GM13976 (cell line): ENCODE results near the gene NFAM1.

ENCODE experiments used
- DNase-seq: peaks from one replicate; pipeline ENCODE4 v3.0.0; 2012; ENCODE audit warnings: low spot score
- in situ Hi-C: fragments of 300-500 bp; cut with MboI; formaldehyde crosslinking; loops from one replicate; pipeline ENCODE4 v1.12.0; 2022; ENCODE audit warnings: low sequenced_read_pairs, mixed read lengths, inconsistent platforms; ENCODE audit not compliant: unreplicated experiment
- TF ChIP-seq, protein P1 (sequence below): IDR thresholded peaks from 2 replicates; pipeline ENCODE4 v1.5.1; 2012; ENCODE audit warnings: borderline replicate concordance, mild to moderate bottlenecking; ENCODE audit not compliant: insufficient read depth; ENCODE audit errors: extremely low read depth, missing control alignments, control extremely low read depth

NFAM1 gene

DNA sequence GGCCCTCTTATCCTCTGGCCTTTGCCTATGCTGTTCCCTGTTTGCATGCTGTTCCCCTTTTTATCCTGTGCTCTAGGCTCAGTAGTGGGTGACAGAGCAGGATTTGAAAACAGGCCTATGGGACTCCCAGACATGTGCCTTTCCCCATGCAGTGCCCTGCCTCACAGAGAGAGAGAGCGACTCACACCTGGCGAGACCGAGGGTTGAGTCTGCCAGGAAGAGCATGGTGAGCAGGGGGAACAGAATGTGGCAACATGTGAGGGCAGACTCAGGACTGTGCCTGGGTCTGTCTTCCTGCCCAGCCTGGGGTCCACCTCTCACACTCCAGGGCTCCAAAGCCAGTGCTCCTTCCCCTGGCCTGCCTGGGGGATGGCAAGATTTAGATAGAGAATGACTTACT is 75.0 kb downstream of the NFAM1 start:
- in situ Hi-C loops = no loop called here
- TF ChIP-seq, protein P1, sequence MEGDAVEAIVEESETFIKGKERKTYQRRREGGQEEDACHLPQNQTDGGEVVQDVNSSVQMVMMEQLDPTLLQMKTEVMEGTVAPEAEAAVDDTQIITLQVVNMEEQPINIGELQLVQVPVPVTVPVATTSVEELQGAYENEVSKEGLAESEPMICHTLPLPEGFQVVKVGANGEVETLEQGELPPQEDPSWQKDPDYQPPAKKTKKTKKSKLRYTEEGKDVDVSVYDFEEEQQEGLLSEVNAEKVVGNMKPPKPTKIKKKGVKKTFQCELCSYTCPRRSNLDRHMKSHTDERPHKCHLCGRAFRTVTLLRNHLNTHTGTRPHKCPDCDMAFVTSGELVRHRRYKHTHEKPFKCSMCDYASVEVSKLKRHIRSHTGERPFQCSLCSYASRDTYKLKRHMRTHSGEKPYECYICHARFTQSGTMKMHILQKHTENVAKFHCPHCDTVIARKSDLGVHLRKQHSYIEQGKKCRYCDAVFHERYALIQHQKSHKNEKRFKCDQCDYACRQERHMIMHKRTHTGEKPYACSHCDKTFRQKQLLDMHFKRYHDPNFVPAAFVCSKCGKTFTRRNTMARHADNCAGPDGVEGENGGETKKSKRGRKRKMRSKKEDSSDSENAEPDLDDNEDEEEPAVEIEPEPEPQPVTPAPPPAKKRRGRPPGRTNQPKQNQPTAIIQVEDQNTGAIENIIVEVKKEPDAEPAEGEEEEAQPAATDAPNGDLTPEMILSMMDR = no peak
- DNase-seq = no peak

DNA sequence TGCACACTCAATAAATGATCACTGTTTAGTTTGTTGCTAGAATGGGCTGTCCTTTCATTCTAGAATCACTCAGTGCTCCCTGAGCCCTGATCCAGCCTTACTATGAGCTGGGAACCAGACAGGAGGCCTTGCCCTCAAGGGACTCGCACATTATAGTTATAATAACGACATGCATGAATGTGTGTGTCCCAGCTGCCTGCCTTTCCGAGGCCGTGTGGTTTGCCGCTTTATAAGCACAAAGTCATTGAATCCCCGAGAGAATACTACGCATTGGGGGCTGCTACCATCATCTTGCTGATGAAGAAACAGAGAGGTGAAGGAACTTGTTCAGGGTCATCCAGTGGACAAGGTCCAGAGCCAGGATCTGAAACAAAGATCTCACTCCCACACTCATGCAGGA is 75.7 kb downstream of the NFAM1 start:
- in situ Hi-C loops = no loop called here
- no peak for DNase-seq

DNA sequence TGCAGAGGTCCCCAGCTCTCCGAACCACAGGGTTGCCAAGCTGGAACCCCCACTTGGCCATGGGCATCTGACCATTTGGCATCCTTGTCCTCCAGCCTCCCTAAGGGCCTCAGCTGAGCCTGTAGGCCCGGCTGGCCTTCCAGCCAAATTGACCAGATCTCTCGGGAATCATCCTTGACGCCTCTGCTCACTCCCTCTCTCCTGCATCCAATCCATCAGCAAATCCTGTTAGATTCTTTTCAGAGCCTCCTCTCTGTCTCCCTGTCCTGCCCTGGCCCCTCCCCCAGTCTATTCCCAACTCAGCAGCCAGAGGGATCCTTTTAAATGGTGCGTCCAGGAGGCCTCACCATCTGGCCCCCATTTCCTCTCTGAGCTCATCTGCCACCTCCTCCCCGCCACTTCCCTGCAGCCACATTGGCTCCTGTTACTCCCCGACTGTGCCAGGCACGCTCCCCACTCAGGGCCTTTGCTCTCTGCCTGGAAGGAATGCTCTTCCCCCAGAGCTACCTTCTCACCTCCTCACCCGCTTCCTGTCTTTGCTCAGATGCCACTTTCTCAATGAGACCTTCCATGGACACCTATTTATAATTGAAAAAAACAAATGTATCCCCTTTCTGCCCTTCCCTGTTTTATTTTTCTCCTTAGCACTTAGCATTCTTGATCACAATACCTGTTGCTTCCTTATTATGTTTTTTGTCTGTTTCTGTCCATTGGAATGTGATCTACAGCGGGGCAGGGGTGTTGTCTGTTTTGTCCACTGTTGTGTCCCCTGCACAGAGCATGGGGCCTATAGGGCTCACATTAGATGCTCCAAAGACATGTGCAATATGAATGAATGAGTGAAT is 78.1 kb downstream of the NFAM1 start:
- in situ Hi-C loops = no loop called here
- TF ChIP-seq, protein P1 = no peak
- no peak for DNase-seq

More for the DNA sequence above, 75.7 kb downstream of the NFAM1 start:
- TF ChIP-seq, protein P1 = no peak

DNA sequence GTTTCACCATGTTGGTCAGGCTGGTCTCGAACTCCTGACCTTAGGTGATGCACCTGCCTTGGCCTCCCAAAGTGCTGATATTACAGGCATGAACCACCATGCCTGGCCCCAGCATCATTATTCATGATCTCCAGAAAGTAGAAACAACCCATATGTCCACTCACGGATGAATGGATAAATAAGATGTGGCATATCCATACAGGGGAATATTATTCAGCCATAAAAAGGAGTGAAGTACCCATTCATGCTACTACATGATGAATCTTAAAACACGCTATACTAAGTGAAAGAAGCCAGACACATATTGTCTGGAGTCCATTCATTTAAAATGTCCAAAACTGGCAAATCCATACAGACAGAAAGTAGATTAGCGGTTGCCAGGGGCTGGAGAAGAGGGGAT is 81.8 kb downstream of the NFAM1 start:
- TF ChIP-seq, protein P1 = no peak
- in situ Hi-C loops = no loop called here
- DNase-seq = no peak

DNA sequence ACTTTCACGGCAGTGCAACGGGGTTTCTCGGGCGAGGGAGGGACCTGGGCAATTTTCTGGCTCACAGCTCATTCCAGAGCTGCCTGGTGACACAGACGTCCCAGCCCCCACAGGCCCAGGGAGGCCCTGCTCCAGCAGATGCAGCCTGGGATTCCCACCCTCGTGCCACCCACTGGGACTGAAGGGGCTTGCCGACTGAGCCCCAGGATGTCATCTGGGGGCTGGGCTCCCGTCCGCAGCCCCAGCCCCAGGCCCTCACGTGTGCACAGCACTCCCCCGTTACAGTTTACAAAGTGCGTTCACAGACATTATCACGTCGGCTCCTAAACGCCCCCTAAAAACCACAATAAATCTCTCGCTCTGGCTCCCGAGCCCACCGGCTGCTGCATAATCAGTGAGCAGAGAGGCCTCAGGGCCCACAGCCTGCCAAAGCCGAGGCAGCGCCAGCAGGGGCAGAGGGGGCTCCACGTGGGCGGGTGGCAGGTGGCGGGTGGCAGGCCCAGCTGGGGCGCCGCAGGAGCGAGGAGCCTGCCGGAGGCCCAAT is 84.8 kb downstream of the NFAM1 start:
- no peak for DNase-seq
- in situ Hi-C loops = no loop called here

DNA sequence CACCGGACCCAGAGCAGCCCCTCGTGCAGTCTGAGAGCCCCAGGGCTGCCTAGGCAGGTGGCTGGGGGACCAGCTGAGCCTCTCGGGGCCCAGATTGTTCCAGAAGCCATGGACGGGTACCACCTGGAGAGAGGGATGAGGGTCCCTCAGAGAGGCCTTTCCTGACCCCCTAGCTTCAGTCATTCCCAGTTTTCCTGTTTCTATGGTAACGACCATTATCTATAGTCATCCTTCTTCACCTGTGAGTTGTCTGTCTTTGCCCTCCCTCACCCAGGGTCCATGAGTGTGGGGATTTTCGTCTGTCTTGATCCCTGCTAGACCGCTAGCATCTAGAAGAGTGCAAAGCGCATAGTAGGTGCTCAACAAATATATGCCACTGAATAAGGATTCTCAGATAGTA is 85.5 kb downstream of the NFAM1 start:
- DNase-seq = no peak
- in situ Hi-C loops = no loop called here
- TF ChIP-seq, protein P1 = no peak

More for the DNA sequence above, 84.8 kb downstream of the NFAM1 start:
- TF ChIP-seq, protein P1 = no peak
